NCI-H128 (cell line): ENCODE results near the gene PICK1.
"Not testable (repeated sequence)": the region's sequence is repeated elsewhere in the genome, so short reads cannot be mapped to it uniquely, and the experiment has no call there.

Experiments
- DNase-seq: peaks from one replicate; lab custom pipeline; 2025; ENCODE audit not compliant: unreplicated experiment; lab: John Stamatoyannopoulos, UW

Gene PICK1

DNA sequence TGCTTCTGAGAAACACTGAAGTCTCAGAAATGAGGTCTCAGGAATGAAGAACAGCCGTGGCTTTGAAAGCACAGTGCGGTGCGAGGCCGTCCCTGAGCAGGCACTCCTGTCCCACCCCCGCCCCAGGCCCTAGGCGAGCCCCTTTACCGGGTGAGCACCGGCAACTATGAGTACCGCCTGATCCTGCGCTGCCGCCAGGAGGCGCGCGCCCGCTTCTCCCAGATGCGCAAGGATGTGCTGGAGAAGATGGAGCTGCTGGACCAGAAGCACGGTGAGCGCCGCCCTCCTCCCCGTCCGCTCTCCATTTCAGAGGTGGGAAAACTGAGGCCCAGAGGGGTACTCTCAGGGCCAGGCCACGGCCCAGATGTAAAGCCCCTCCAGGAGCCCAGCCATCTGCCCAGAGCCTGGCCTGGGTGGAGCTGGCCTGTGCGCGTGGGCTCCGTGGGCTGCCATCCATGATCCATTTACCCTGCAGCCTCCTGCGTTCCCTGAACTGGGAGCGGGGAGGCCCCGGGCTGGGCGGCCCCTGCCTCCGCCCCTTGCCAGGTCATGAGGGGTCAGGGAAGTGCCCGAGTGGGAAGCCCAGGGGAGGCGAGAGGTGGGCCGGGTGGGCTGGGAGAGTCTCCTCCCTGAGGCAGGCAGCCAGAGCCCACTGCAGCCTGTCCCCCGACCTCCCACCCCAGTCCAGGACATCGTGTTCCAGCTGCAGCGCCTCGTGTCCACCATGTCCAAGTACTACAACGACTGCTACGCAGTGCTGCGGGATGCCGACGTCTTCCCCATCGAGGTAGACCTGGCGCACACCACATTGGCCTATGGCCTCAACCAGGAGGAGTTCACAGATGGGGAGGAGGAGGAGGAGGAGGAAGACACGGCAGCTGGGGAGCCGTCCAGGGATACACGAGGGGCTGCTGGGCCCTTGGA is 17.2 kb downstream of the PICK1 start:
- DNase-seq, result no peak

DNA sequence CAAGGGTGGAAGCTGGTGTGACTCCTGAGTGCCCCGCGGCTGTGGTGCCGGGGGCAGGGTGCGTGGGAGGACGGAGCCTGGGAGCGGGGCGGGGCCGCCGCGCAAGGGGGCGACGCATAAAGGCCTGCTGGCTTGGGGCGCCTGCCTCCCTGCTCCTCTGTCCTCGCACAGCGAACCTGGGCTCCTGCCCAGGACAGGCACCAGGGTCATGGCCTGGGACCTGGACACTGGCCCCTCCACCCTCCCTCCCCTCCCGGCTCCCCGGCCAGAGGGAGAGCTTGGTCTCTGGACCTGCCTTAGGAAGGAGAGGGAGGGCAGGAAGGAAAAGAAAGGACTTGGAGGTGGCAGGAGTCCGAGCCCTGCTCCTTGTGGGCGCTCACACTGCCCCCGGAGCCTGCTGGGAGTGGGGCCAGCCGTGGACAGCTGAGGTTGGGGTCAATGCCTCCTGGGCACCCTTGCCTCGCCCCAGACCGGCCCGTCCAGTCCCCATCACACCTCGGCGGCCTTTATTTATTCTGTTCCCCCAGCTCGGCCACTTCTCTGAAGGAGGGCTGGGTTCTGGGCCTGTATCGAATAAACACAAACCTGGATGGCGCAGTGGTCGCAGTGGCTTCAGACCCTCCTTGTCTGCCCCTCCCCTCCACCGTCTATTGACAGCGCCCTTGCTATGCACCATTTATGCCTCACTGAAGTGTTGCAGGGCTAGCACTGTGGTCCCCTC is 18.1 kb downstream of the PICK1 start:
- no peak for DNase-seq

DNA sequence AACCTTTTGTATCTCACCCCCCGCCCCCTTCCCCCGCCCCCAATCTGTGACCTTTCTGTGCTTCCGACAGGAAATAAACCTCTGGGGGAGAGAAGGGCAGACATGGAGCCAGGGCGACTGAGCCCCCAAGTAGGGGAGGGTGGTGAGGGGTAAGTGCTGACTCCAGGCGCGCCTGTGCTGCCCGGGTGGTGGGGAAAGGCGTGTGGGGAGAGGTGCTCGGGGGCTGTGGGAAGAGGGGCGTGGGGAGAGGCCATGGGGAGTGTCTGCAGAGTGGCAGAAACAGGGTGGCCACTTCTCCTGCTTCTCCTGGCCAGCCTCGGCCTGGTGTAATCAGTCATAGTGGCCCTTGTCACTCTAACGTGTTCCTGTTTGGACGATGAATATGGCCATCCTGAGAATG is 18.8 kb downstream of the PICK1 start:
- no peak for DNase-seq

DNA sequence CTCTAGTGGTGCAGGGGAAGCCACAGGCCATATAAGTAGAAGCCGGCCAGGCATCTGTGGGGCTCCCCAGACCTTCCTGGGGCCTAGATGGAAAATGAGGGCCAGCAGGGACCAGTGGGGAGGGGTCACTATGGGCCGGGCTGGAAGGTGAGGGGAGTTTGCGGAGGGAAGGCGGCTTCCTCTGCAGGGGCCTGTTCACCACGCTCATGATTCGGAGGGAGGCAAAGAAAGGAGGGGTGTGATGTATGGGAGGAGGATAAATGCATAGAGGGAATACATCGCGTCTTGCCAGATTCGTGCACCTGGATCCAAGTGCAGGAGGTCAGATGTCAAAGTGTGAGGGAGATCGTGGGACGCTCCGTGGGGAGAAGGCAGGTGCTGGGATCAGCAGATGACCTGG is 19.9 kb downstream of the PICK1 start:
- no peak for DNase-seq

DNA sequence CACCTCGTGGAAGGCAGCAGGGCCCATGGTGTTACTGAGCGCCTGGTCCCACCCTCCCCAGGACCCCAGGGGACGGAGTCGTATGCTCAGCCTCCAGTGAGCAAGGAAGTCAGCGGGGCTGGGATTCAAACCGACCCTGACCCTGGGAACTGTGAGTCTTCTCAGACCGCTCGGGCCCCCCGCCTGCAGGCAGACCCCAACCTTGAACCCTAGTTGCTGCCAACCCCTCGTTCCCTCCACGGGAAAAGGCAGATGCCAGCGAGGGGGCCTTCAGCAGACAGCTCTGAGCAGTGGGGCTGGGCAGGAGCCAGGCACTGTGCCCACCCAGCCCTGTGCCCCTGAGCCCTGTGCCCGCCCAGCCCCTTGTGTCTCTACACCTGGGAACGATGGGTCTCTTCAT is 20.4 kb downstream of the PICK1 start:
- no peak for DNase-seq

DNA sequence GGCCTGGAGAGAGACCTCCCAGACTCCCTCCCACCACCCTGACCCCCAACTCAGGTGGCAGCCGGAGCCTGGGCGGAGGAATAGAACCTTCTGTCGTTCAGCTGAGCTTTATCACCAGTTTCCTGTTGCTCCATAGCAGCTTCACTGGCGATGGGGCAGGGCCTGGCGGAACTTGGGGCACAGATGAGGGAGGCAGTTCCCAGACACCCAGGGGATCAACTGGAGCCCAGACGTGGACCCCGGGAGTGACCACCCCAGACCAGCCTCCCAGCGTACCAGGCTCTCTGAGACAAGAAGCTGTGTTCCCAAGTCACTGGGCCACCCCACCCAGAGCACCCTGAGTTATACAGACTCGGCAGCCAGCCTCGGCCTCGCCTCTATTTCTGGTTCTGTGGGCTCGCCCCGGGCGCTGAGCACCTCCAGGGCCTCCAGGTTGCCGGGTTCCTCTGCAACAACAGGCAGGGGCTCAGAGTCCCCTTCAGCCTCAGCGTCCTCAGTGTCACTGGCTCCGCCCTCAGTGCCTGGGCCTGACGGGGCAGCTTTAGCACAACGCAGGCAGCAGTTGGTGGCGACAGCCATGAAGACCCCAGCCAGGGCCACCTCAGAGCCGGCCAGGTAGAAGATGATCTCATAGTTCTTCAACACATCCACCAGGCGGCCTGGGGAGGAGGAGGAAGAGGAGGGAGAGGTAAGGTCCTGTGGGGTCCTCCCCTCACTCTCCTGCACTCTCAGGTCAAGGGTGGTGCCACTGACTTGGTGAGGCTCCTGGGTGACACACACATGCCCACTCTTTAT is 21.0 kb downstream of the PICK1 start:
- DNase-seq, result no peak

DNA sequence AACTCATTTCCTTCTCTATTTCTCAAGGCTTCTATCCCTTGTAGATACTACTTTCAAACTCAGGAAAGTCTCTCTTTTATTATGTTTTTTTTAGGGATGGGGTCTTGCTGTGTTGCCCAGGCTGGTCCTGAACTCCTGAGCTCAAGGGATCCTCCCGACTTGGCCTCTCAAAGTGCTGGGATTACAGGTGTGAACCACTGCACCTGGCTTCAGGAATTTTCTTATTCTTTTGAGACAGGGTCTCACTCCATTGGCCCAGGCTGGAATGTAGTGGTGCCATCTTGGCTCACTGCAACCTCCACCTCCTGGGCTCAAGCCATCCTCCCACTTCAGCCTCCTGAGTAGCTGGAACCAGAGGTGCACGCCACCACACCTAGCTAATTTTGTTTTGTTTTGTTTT is 22.0 kb downstream of the PICK1 start:
- DNase-seq, result not testable (repeated sequence)

DNA sequence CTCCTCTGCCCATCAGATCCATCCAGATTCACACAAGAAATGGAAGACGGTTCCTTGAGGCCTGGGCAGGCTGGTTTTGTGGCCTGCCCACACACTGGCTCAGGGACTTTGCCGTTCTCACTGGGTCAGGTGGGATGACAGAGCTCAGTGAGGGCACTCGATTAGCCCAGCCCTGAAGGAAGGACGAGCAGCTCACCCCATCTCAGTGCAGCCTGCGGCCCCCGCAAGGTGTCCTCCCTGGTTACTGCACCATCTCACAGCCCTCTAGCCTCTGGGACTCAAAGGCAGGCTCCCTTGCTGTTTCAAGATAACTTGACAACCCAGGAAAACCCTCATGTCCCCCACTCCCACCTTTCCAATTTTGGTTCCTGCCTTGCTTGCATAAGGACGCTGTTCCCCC is 22.6 kb downstream of the PICK1 start:
- DNase-seq, result no peak

DNA sequence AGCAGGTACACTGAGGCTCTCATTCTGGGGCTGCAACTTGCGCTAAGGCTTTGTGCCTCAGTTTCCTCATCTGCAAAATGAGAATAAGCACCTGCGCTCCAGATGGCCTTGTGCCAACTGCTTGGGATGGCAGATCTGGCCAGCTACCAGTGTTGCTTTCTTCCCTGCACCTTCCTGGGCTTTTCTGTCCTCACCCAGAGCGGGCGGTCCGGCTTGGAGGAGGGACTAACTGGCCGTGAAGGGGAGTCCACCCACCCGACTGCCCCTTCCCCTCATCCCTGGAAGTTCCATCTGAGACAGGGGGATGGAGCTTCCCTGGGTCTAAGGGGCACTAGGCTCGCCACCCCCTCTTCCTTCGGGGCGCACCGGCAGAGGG is 23.3 kb downstream of the PICK1 start:
- no peak for DNase-seq

DNA sequence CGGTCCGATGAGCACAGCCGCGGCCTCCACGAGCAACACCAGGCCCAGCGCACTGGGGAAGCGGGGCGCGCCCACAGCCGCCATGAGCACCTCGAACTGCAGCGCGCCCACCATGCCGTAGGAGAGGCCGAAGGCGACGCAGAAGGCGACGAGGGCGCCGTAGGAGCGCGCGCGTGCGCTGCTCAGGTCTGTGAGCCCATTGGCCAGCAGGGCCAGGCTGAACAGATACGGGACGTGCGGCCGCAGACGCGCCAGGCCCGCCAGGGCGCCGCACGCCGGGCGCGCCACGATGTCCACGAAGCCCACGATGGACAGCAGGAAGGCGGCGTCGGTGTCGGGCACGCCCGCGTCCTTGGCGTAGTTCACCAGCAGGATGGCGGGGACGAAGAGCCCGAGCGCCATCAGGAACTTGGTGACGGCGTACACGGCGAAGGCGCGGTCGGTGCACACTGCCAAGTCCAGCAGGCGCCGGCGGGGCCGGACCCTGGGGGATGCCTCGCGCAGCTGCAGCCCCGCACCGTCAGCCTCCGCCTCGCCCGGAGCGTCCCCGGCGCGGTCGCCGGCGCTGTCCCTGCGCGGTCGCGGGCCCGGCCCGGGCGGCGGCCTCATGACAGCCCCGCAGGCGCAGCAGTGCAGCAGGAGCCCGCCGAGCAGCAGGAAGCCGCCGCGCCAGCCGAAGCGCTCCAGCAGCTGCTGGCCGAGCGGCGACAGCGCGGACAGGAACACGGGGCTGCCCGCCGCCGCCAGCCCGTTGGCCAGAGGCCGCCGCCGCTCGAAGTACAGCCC is 23.8 kb downstream of the PICK1 start:
- no peak for DNase-seq

DNA sequence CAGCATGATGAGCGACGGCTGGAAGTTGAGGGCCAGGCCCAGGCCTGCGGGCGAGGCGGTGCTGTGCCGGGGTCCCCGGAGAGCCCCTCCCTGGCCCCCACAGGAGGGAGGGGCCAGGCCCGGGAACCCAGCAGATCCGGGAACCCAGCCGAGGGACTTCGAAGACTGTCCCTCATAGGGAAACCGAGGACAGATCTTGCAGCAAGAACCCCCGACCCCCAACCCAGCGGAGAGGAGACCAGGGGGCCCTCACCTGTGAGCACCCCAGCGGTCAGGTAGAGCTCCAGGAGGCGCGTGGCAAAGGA is 24.4 kb downstream of the PICK1 start:
- DNase-seq, result no peak

DNA sequence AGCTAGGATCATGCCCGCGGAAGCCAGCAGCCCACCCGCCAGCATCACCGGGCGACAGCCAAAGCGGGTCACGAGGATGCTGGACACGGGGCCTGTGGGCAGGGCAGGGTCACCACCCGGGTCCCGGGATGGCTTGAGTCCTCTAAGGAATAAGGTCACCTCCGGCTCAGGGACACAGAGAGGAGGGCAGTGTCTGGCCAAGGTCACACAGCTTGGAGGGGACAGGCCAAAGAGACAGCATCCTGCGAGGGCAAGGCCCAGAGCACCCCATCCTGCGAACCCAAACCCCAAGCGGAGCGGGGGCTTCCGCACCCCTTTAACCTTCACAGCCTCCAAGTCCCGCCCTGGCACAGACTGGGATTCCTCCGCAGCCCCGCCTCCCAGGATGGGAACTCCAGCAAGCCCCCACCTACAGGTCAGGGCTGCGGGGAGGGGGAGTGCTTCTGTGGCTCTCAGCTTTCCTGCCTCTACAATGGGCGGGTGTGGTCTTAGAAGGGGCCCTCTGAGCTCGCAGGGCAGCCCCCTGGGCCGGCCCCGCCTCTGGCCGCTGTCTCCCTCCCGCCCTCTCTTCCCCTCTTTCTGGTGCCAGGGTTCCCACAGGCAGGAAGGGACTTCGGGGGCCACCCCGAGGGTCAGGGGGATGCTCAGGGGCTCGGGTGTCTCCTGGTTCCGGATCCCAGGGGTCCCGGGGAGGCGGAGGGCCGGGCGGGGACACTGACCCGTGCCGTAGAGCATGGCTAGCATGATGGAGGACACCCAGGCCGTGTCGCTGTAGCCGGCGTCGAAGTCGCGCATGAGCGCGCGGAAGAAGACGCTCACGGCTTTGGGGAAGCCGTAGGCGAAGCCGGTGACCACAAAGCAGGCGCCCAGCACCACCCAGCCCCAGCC is 25.0 kb downstream of the PICK1 start:
- DNase-seq, result no peak

DNA sequence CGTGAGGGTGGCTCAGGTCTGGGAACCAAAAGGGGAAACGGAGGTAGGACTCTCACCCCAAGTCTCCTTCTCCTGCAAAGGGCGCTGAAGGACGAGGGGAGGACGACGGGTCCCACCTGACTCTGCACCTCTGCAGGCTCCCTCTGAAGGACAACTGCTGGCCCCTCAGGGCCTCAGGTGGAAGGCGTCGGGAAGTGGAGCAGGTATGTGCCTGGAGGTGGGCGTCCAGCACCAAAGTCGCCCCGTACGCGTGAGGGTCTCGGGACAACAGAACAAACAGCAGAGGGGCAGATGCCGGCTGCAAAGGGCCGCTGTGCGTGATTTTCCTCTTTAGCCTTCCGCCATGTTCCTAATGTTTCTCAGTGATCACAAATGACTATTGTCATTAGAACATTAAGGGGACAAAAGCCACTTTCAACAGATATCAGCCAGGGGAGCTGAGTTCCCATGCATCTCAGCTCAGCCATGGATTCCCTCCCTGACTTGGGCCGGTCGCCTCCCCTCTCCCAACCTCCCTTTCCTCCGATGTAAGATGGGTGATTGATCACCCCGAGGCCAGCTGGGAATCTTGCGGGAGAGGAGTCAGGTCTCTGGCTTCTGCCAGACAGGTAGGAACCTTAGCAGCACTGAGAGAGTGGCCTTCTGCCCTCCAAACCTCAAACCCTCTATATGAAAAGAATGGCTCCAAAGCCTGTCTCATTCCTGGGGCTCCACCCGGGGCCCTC is 25.9 kb downstream of the PICK1 start:
- DNase-seq, result no peak

DNA sequence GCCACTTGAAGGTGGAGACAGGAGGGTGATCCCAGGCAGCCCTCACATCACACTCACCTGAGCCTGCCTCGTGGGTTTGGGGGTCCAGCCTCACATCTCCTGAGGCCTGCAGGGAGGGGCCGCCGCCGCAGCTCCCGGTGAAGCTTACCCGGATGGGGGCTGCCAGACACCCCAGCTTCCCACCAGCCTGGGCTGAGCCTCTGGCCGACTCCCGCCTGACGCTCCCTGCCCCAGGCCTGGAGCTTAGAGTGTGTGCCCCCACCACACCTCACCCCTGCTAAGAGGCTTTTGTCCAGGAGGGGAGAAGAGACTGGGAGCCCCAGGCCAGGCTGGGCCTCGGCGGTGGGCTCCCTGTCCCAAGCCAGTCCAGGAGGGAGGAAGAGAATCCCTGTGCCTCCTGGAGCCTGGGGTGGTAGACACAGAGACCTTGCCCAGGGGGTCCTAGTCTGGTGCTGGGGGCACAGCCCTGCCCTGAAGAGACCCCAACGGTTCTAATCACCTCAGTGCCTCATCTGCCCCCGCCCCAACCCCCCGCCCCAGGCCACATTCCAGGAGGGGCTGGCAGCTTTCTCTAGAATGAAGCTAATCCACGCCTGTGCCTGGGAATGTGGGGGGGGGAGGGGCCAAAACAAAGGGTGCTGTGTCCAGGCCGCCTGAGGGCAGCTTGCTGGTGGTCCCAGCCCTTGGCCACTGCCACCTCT is 26.9 kb downstream of the PICK1 start, which contains the start of gene SLC16A8:
SLC16A8 (minus strand) TSS at position 254 of the 701 bp plus-strand sequence. CDS start 1,311 bp downstream, outside the sequence.
- no peak for DNase-seq

DNA sequence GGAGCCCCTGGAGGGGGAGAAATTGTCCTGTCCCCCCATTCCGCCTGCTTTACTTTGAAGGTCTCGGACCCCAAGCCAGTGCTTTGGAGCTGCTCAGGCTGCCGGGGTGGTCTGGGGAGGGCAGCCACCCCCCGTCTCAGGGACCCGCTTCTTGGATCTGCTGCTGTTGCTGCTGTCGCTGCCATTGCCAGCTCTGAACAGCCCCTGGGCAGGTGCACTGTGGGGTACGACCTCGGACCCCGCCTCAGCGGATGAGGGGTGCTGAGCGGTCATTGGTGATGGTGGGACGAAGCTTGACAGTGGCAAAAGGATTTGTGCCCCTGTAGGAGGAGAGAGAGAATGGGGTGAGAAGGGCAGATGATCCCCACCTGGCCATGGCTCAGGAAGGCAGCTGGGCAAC is 27.9 kb downstream of the PICK1 start:
- no peak for DNase-seq

DNA sequence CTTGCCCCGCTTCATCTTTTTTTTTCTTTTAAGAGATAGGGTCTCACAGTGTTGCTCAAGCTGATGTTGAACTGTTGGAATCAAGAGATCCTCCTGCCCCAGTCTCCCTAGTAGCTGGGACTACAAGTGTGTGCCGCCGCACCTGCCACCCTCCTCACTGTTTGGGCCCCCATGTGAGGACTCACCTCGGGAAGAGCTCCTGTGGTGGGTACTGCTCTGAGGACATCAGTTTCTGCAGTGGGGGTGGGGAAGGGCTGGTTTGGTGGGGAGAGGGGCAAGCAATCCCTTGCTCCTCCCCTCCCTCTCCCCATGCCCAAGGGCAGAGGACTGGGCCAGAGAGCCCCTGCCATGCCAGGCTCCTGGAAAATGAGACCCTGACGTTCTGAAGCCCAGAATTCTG is 28.3 kb downstream of the PICK1 start:
- DNase-seq, result no peak

DNA sequence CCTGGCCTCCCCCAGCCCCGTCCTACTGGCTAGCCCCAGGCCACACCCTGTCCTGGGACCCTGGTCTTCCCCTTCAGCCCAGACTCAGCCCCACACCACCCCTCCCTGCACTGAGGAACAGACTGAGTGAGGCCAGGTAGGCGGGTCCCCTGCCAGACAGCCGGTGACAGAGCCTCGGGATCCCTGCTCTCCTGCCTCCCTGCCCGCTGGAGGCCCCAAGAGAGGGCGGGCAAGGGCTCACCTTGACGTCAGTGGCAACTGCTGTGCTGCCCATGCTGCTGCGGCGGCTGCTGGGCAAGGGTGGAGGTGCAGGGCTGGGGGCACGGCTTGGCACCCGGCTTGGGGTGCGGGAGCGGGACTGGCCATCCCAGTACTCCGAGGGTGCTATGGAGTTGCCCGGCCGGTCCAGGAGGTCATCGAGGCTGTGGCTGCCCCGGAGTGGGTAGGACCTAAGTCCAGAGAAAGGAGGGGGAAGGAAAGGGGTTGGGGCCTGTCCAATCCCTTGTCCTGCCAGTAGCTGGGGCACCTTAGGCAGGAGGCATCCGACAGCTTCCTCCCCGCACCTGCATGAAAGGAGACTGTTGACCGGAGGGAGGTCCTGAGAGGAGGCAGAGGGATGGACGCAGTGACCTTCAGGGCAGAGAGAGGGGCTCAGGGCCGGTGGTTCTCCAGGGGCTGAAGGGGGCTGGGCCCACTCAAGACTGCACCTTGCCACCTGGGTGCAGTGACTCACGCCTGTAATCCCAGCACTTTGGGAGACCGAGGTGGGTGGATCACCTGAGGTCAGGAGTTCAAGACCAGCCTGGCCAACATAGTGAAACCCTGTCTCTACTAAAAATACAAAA is 29.0 kb downstream of the PICK1 start:
- DNase-seq, result no peak

DNA sequence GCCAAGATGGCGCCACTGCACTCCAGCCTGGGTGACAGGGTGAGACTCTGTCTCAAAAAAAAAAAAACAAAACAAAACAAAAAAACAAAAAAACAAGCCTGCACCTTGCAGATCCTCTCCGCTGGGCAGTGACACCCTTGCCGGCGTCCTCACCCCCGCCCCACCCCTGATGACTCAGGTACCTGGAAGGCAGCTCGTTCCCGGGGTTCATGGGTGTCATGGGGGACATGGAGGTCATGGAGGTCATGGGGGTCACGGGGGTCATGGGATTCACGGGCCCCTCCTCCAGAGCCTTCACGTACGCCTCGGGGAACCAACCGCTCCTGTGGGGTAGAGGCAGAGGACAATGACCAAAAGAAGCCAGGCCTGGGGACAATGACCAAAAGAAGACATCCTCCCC is 29.7 kb downstream of the PICK1 start:
- DNase-seq, result no peak
